IMR-90 (cell line): ENCODE measurements around the gene FAM98C. TPM values are rescaled to one million over a fixed set of nuclear protein-coding genes. Genes with fewer than 3 reads are reported as not detected.

Source experiments
- ATAC-seq: fragments of 200-7000 bp; cut with Tn5 transposase; 2 replicates; pipeline ENCODE4 v1.9.1; 2020; ENCODE audit warnings: low read depth, mild to moderate bottlenecking, moderate library complexity
- BruUV-seq: library from RNA; stranded (reverse); fragments of 400-500 nt; replicated peaks from 2 replicates; lab custom pipeline; 2021; lab: Mats Ljungman, UMichigan
- CTCF ChIA-PET: fragments of 300-600 bp; formaldehyde crosslinking; extraction: SDS; loops from one replicate; lab custom pipeline; 2021; ENCODE audit warnings: antibody characterized with exemption; lab: Yijun Ruan, JAX
- POLR2A ChIA-PET: fragments of 300-600 bp; sonication (Branson Sonifier 250); formaldehyde crosslinking; loops from one replicate; lab custom pipeline; 2022; ENCODE audit warnings: antibody characterized with exemption; ENCODE audit not compliant: unreplicated experiment; lab: Charles Lee
- DNase-seq: peaks from one replicate; pipeline ENCODE4 v3.0.0; 2013
- H2AFZ ChIP-seq: replicated peaks from 2 replicates; pipeline ENCODE3; 2013; ENCODE audit warnings: low read length, mild to moderate bottlenecking; ENCODE audit not compliant: poor library complexity
- H2AK5ac ChIP-seq: 2 replicates; pipeline ENCODE4 v1.6.1; 2013; ENCODE audit warnings: low read depth, low read length, inconsistent platforms
- H2AK9ac ChIP-seq: replicated peaks from 2 replicates; pipeline ENCODE3; 2013; ENCODE audit warnings: mild to moderate bottlenecking, low read depth, low read length, moderate library complexity; ENCODE audit not compliant: poor library complexity
- H2BK120ac ChIP-seq: 2 replicates; pipeline ENCODE4 v1.6.1; 2013; ENCODE audit warnings: low read depth, low read length, inconsistent platforms
- H2BK15ac ChIP-seq: 3 replicates; pipeline ENCODE4 v1.6.1; 2013; ENCODE audit warnings: low read depth, low read length, inconsistent platforms
- H2BK20ac ChIP-seq: 2 replicates; pipeline ENCODE4 v1.6.1; 2013; ENCODE audit warnings: low read depth, mild to moderate bottlenecking, inconsistent platforms, low read length, moderate library complexity
- H2BK5ac ChIP-seq: 2 replicates; pipeline ENCODE4 v1.6.1; 2013; ENCODE audit warnings: mild to moderate bottlenecking, low read depth, low read length, inconsistent platforms; ENCODE audit not compliant: poor library complexity, severe bottlenecking
- H3K14ac ChIP-seq: replicated peaks from 2 replicates; pipeline ENCODE4 v1.6.1; 2013; ENCODE audit warnings: low read depth, low read length, inconsistent platforms
- H3K18ac ChIP-seq: 2 replicates; pipeline ENCODE4 v1.6.1; 2013; ENCODE audit warnings: low read depth, low read length, control low read depth
- H3K23ac ChIP-seq: 2 replicates; pipeline ENCODE4 v1.6.1; 2013; ENCODE audit warnings: low read depth, low read length, inconsistent platforms
- H3K27ac ChIP-seq: 2 replicates; pipeline ENCODE4 v1.5.1; 2013; ENCODE audit warnings: mild to moderate bottlenecking, control low read depth, low read length; ENCODE audit not compliant: insufficient read depth
- H3K27me3 ChIP-seq: 2 replicates; pipeline ENCODE4 v1.6.1; 2013; ENCODE audit warnings: low read length; ENCODE audit not compliant: control insufficient read depth, insufficient read depth
- H3K36me3 ChIP-seq: 2 replicates; pipeline ENCODE4 v1.6.1; 2013; ENCODE audit warnings: low read length, mixed read lengths; ENCODE audit not compliant: control insufficient read depth, insufficient read depth
- H3K4ac ChIP-seq: 2 replicates; pipeline ENCODE4 v1.6.1; 2013; ENCODE audit warnings: low read depth, low read length, inconsistent platforms
- H3K4me1 ChIP-seq: 2 replicates; pipeline ENCODE4 v1.6.1; 2013; ENCODE audit warnings: low read length, mixed read lengths; ENCODE audit not compliant: control insufficient read depth, insufficient read depth
- H3K4me2 ChIP-seq: 2 replicates; pipeline ENCODE4 v1.6.1; 2013; ENCODE audit warnings: low read depth, mild to moderate bottlenecking, control low read depth, low read length, moderate library complexity
- H3K4me3 ChIP-seq: 2 replicates; pipeline ENCODE4 v1.5.1; 2013; ENCODE audit warnings: low read depth, mild to moderate bottlenecking, control low read depth, low read length, moderate library complexity; ENCODE audit not compliant: insufficient read depth
- H3K56ac ChIP-seq: 2 replicates; pipeline ENCODE4 v1.6.1; 2013; ENCODE audit warnings: low read length, inconsistent platforms; ENCODE audit not compliant: insufficient read depth; ENCODE audit errors: extremely low read depth
- H3K79me1 ChIP-seq, 2 experiments: 2 replicates each; pipeline ENCODE4 v1.6.1; 2013; ENCODE audit warnings: low read length in 2 of 2, inconsistent platforms in 1 of 2, low read depth in 1 of 2
- H3K9ac ChIP-seq: 2 replicates; pipeline ENCODE4 v1.6.1; 2013; ENCODE audit warnings: low read depth, low read length, control low read depth
- H3K9me1 ChIP-seq: 2 replicates; pipeline ENCODE4 v1.6.1; 2013; ENCODE audit warnings: low read length, inconsistent platforms; ENCODE audit not compliant: insufficient read depth
- H3K9me3 ChIP-seq: 2 replicates; pipeline ENCODE4 v1.6.1; 2013; ENCODE audit warnings: low read length; ENCODE audit not compliant: control insufficient read depth, insufficient read depth
- H4K20me1 ChIP-seq: 2 replicates; pipeline ENCODE4 v1.6.1; 2013; ENCODE audit warnings: low read length, inconsistent platforms; ENCODE audit not compliant: insufficient read depth
- H4K5ac ChIP-seq: 2 replicates; pipeline ENCODE4 v1.6.1; 2013; ENCODE audit warnings: mild to moderate bottlenecking, low read depth, low read length, control low read depth
- H4K8ac ChIP-seq, 2 experiments: 2 replicates each; pipeline ENCODE4 v1.6.1; 2013; ENCODE audit warnings: low read depth in 2 of 2, low read length in 2 of 2, control low read depth in 1 of 2, inconsistent platforms in 1 of 2
- H4K91ac ChIP-seq: 2 replicates; pipeline ENCODE4 v1.6.1; 2013; ENCODE audit warnings: low read depth, low read length, inconsistent platforms; ENCODE audit not compliant: insufficient read depth
- CTCF ChIP-seq: conservative IDR thresholded peaks from 2 replicates; pipeline ENCODE4 v1.5.1; 2012; ENCODE audit warnings: mild to moderate bottlenecking, low read depth, low read length, improper control_type of control experiment
- RAD21 ChIP-seq: IDR thresholded peaks from 2 replicates; pipeline ENCODE4 v1.6.1; 2012; ENCODE audit warnings: low read length, improper control_type of control experiment
- RCOR1 ChIP-seq: IDR thresholded peaks from 2 replicates; pipeline ENCODE4 v1.6.1; 2012; ENCODE audit warnings: mild to moderate bottlenecking, low read length, improper control_type of control experiment; ENCODE audit not compliant: insufficient replicate concordance
- WGBS, 2 experiments: methylation state at CpG; one replicate each; pipeline versions ENCODE4 v1.1.5 to v1.1.7; 2013; ENCODE audit warnings: missing lambda C conversion rate in 2 of 2; ENCODE audit not compliant: insufficient read length in 1 of 2; ENCODE audit errors: extremely low coverage in 2 of 2; 5-methylcytosine and 5-hydroxymethylcytosine counted together
- dilution Hi-C: fragments of 300-500 bp; cut with HindIII; formaldehyde crosslinking; loops from one replicate; pipeline ENCODE4 v1.14.3; 2018; ENCODE audit warnings: low sequenced_read_pairs; ENCODE audit not compliant: unreplicated experiment
- in situ Hi-C: fragments of 300-500 bp; cut with MboI; formaldehyde crosslinking; loops from 3 replicates; pipeline ENCODE4 v1.14.3; 2019; ENCODE audit warnings: low sequenced_read_pairs, inconsistent platforms, mixed read lengths
- intact Hi-C: fragments of 100-400 bp; cut with micrococcal nuclease; formaldehyde crosslinking; loops from 2 replicates; pipeline ENCODE4 v1.10.0; 2022
- polyA plus RNA-seq, 3 experiments: library from polyadenylated mRNA; depleted of rRNA; stranded (reverse); fragments of >200 nt; gene quantifications; 2 replicates each; pipeline ENCODE4 v1.2.3, GENCODE V29; 2012; ENCODE audit warnings: low replicate concordance in 1 of 3
- total RNA-seq: library from RNA; depleted of rRNA; stranded (reverse); fragments of >200 nt; gene quantifications from 2 replicates; pipeline ENCODE4 v1.2.3, GENCODE V29; 2012

Gene FAM98C
- total and polyA plus RNA-seq, 2 of the 4 experiments (the other 2 are of a cell fraction): 3.6 to 17.9 TPM

DNA sequence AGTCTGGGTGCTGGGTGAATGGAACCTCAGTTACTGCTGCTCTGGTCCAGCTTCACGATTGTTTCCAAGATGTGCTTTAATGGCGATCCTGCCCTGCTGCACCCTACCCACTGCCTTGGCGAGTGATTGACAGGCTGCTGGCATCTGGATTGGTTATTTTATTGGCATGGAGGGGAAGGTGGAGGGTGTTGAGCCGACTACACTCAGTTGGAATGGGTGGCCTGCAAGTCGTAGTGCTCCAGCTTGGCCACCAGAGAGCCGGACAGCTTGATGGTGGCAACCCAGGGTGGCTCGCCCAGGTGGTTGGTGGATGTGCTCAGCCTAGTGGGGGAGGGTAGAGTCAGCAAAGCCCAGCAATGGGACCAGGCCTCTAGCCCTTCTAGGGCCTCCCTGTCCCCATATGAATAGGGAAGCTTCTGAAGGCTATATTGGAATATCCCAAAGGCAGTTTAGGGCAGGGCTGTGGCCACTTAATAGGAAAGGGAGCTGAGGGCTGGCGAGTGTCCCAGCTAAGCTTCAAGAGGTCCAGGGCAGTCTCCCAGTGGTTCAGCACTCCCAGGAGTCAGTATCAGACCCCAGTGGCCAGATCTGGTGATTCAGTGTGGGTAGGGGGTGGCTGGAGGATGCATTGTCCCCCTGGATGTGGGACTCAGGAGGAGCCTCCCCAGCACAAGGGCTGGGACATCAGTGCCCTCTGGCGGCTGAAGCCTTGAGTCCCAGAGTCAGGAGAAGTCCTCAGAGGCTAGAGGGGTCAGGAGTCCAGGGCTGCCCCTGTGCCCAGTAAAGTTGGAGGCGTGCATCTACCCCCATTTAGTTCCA, 18.5 kb upstream of the FAM98C start:
- H4K5ac ChIP-seq: no peak overlapping the region
- no peak overlapping the region for H3K9ac ChIP-seq
- H3K27ac ChIP-seq: no peak overlapping the region
- H3K4me2 ChIP-seq: no peak overlapping the region
- POLR2A ChIA-PET: no interaction called here
- H3K4ac ChIP-seq: no peak overlapping the region
- no peak overlapping the region for H2BK5ac ChIP-seq
- H2BK20ac ChIP-seq: no peak overlapping the region
- H4K8ac ChIP-seq: no peak overlapping the region
- H3K4me3 ChIP-seq: no peak overlapping the region
- H3K56ac ChIP-seq: no peak overlapping the region
- no peak for ATAC-seq
- CTCF ChIA-PET: interaction anchor here (1.9 kb wide), 1 partner anchor 8 kb away, joined by 5 read pairs; no protein-coding TSS in a partner anchor
- dilution Hi-C loops: no loop called here
- H2AFZ ChIP-seq: no peak overlapping the region
- no peak overlapping the region for H3K14ac ChIP-seq
- H4K20me1 ChIP-seq: peaks cover 27% of the 10 kb centered on the region
- H3K9me3 ChIP-seq: no peaks in the 10 kb centered on the region
- DNase-seq: no peak
- no peak overlapping the region for H2BK15ac ChIP-seq
- 100% methylated on average over 2 of the region's 10 CpGs; no CpG with 5 or more reads in 1 of the 2 experiments for WGBS, 2 experiments
- BruUV-seq: no TSS peak
- H3K27me3 ChIP-seq: no peaks in the 10 kb centered on the region
- H3K79me1 ChIP-seq: peaks cover 13 to 52% of the 10 kb centered on the region in 2 experiments; a peak in 3 of 4 replicates
- in situ Hi-C loops: no loop called here
- H3K18ac ChIP-seq: no peak overlapping the region
- peaks cover 46% of the 10 kb centered on the region for H3K36me3 ChIP-seq
- H3K23ac ChIP-seq: no peak overlapping the region
- intact Hi-C loops: loop anchor here (5.0 kb wide), 1 partner anchor 152 kb away; no protein-coding TSS in a partner anchor
- H3K4me1 ChIP-seq: no peaks in the 10 kb centered on the region
- H2AK9ac ChIP-seq: no peak overlapping the region
- H3K9me1 ChIP-seq: peaks cover 10% of the 10 kb centered on the region
- H4K91ac ChIP-seq: no peak overlapping the region
- peak; percentile 38 for TF ChIP-seq RAD21
- no peak for TF ChIP-seq RCOR1
- TF ChIP-seq CTCF: 0 out of 2 replicates have a peak, but pooled peaks have one; percentile 32
- H2AK5ac ChIP-seq: no peak overlapping the region
- no peak overlapping the region for H2BK120ac ChIP-seq
